DND-41 (cell line): Measurements from ENCODE around the gene SCN9A.

Experiments
- ATAC-seq: fragments of 200-7000 bp; cut with Tn5 transposase; 3 replicates; pipeline ENCODE4 v1.9.1; 2021; ENCODE audit warnings: low read depth; ENCODE audit not compliant: insufficient read depth
- DNase-seq: peaks from one replicate; pipeline ENCODE4 v3.0.0-alpha.2; 2020
- H2AFZ ChIP-seq: 2 replicates; pipeline ENCODE4 v1.6.0; 2012; ENCODE audit warnings: low read depth, low read length
- H3K27ac ChIP-seq: 2 replicates; pipeline ENCODE4 v1.5.1; 2012; ENCODE audit warnings: low read length, inconsistent platforms
- H3K27me3 ChIP-seq: fragments of 200-600 bp; sonication (generic); 2 replicates; pipeline ENCODE4 v1.6.0; 2012; ENCODE audit warnings: low read length, mild to moderate bottlenecking, inconsistent platforms; ENCODE audit not compliant: insufficient read depth, poor library complexity
- H3K36me3 ChIP-seq: 2 replicates; pipeline ENCODE4 v1.5.1; 2012; ENCODE audit warnings: low read length, inconsistent platforms; ENCODE audit not compliant: insufficient read depth
- H3K4me1 ChIP-seq: 2 replicates; pipeline ENCODE4 v1.5.1; 2012; ENCODE audit warnings: mild to moderate bottlenecking, low read length; ENCODE audit not compliant: insufficient read depth
- H3K4me2 ChIP-seq: 2 replicates; pipeline ENCODE4 v1.6.0; 2012; ENCODE audit warnings: mild to moderate bottlenecking, moderate library complexity, low read length, inconsistent platforms; ENCODE audit not compliant: insufficient read depth
- H3K4me3 ChIP-seq, 2 experiments: fragments of 200-600 bp in 1 of 2; shearing (Covaris generic) in 1 of 2; 2 replicates each; pipeline ENCODE4 v1.5.1; 2012 to 2016; ENCODE audit warnings: inconsistent platforms in 2 of 2, low read length in 2 of 2, mild to moderate bottlenecking in 2 of 2, low read depth in 1 of 2, moderate library complexity in 1 of 2
- H3K79me2 ChIP-seq: 2 replicates; pipeline ENCODE4 v1.6.0; 2012; ENCODE audit warnings: low read length, inconsistent platforms; ENCODE audit not compliant: insufficient read depth
- H3K9ac ChIP-seq: 2 replicates; pipeline ENCODE4 v1.6.0; 2012; ENCODE audit warnings: low read depth, mild to moderate bottlenecking, inconsistent platforms, low read length, moderate library complexity
- H3K9me3 ChIP-seq: 2 replicates; pipeline ENCODE4 v1.5.1; 2012; ENCODE audit warnings: low read length, moderate library complexity, mild to moderate bottlenecking, inconsistent platforms; ENCODE audit not compliant: insufficient read depth, severe bottlenecking
- H4K20me1 ChIP-seq: 2 replicates; pipeline ENCODE4 v1.6.0; 2012; ENCODE audit warnings: low read length; ENCODE audit not compliant: insufficient read depth
- CTCF ChIP-seq: IDR thresholded peaks from 2 replicates; pipeline ENCODE4 v1.5.1; 2012; ENCODE audit warnings: borderline replicate concordance, low read length, moderate library complexity, mild to moderate bottlenecking; ENCODE audit not compliant: poor library complexity, severe bottlenecking; ENCODE audit errors: extremely low read depth
- EZH2 ChIP-seq: IDR thresholded peaks from 3 replicates; pipeline ENCODE4 v1.6.1; 2012; ENCODE audit warnings: borderline replicate concordance, low read depth, mild to moderate bottlenecking, moderate library complexity, low read length, inconsistent platforms; ENCODE audit not compliant: severe bottlenecking

SCN9A gene

GRCh38 chr2:166418853-166419615 lies 43.3 kb upstream of the SCN9A start:
- no peak overlapping the region for H3K4me3 ChIP-seq
- no peaks in the 10 kb centered on the region for H3K4me1 ChIP-seq
- H3K9ac ChIP-seq: no peak overlapping the region
- no peak overlapping the region for H3K27ac ChIP-seq
- H4K20me1 ChIP-seq: no peaks in the 10 kb centered on the region
- no peaks in the 10 kb centered on the region for H3K27me3 ChIP-seq
- no peaks in the 10 kb centered on the region for H3K36me3 ChIP-seq
- DNase-seq: no peak
- H2AFZ ChIP-seq: no peak overlapping the region
- no peak for TF ChIP-seq CTCF
- TF ChIP-seq EZH2: no peak
- no peaks in the 10 kb centered on the region for H3K9me3 ChIP-seq
- H3K4me2 ChIP-seq: no peak overlapping the region
- no peak for ATAC-seq
- no peaks in the 10 kb centered on the region for H3K79me2 ChIP-seq

GRCh38 chr2:166417669-166418068 lies 41.9 kb upstream of the SCN9A start:
- H3K9ac ChIP-seq: no peak overlapping the region
- no peaks in the 10 kb centered on the region for H4K20me1 ChIP-seq
- H3K4me3 ChIP-seq: no peak overlapping the region
- H3K4me2 ChIP-seq: no peak overlapping the region
- no peaks in the 10 kb centered on the region for H3K27me3 ChIP-seq
- H3K79me2 ChIP-seq: no peaks in the 10 kb centered on the region
- DNase-seq: no peak
- no peaks in the 10 kb centered on the region for H3K9me3 ChIP-seq
- no peaks in the 10 kb centered on the region for H3K36me3 ChIP-seq
- no peaks in the 10 kb centered on the region for H3K4me1 ChIP-seq
- H2AFZ ChIP-seq: no peak overlapping the region
- no peak overlapping the region for H3K27ac ChIP-seq
- ATAC-seq: no peak; the same call in 2 of the 3 replicates
- TF ChIP-seq EZH2: no peak
- TF ChIP-seq CTCF: no peak

GRCh38 chr2:166413255-166413654 lies 37.5 kb upstream of the SCN9A start:
- H3K27me3 ChIP-seq: no peaks in the 10 kb centered on the region
- H3K4me2 ChIP-seq: no peak overlapping the region
- no peak overlapping the region for H3K9ac ChIP-seq
- H3K79me2 ChIP-seq: no peaks in the 10 kb centered on the region
- no peak overlapping the region for H3K27ac ChIP-seq
- no peaks in the 10 kb centered on the region for H4K20me1 ChIP-seq
- TF ChIP-seq EZH2 (no peak), CTCF (no peak)
- no peak overlapping the region for H3K4me3 ChIP-seq
- H3K9me3 ChIP-seq: no peaks in the 10 kb centered on the region
- ATAC-seq: no peak
- H2AFZ ChIP-seq: no peak overlapping the region
- no peak for DNase-seq
- H3K36me3 ChIP-seq: no peaks in the 10 kb centered on the region
- no peaks in the 10 kb centered on the region for H3K4me1 ChIP-seq
